GM21717 (cell line): ENCODE measurements around the gene PRRG4.
A peak's percentile ranks its signal among the peaks of the same experiment; 100 is the strongest.
"Not testable (repeated sequence)": the region's sequence is repeated elsewhere in the genome, so short reads cannot be mapped to it uniquely, and the experiment has no call there.

Experiments
- ATAC-seq: cut with Tn5 transposase; IDR thresholded peaks from one replicate; pipeline ENCODE4 v1.9.1; 2021; ENCODE audit warnings: mild to moderate bottlenecking, moderate library complexity; ENCODE audit not compliant: unreplicated experiment

The PRRG4 gene

DNA sequence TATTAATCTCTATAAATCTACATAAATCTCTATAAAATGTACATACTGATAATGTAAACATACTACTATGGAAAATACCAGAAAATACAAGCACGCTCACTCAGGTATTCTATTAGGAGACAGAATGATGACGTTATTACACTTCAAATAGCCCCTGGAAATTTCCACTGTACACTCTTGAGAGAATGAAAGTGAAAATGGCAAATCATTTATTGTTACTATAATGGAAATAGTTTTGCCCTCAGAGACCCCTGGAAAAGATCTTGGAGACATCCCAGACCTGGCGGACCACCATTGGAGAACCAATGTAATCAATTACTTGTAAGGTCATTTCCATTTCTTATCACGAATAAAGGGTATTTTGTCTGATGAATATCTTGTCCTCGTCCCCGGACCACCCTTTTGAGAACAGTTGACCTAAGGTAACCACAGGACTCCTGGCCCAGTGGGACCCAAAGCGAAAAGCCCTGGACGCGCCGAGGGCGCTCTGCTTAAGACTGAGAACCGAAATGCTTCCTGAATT, 509 bp upstream of the PRRG4 start:
- ATAC-seq, result peak; percentile 48

- peak; percentile 7 for ATAC-seq
Observed at GRCh38 chr11:32830413-32830738, 649 bp downstream of the PRRG4 start.

GRCh38 chr11:32830796-32831195, 1.1 kb downstream of the PRRG4 start:
- no peak for ATAC-seq

DNA sequence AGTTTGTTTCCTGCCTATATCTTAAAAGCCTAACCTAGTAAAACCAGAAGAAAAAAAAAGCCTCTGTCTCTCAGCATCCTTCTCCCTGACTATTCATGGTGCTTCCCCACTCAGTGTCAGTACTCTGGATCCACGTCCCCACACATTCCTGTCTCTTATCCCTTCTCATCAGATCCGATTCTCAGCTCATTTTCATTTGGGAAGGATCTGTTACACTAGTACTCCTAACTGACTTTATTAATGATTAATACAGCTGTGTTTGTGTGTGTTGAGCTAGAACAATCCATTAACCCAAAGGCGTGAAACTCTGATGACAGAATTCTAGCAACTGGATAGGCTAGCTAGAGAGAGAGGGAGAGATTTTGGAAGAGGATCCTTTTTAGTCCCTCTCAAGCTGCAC, 1.5 kb downstream of the PRRG4 start:
- no peak for ATAC-seq

DNA sequence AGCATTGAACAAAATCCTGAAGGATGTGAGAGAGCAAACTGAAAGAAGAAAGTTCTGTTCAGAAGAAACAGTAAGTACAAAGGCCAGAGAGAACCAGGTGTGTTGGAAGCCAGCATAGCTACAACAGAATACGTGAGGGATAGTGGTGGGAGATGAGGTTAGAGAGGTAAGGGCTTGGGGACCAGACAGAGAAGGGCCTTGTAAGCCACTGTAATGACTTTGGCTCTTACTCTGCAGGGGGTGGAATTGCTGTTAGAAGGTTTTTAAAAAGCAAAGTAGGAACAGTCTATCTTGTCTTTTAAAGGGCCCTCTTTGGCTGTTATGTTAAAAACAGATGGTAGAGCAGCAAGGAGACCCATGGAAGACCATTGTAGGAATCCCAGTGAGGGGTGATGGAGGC, 4.2 kb downstream of the PRRG4 start:
- no peak for ATAC-seq

GRCh38 chr11:32836946-32837345, 7.2 kb downstream of the PRRG4 start:
- ATAC-seq, result no peak

GRCh38 chr11:32838505-32839274, 9.0 kb downstream of the PRRG4 start:
- no peak for ATAC-seq

GRCh38 chr11:32839308-32839707, 9.6 kb downstream of the PRRG4 start:
- ATAC-seq, result no peak

- no peak for ATAC-seq
Observed at GRCh38 chr11:32840587-32840986, 10.9 kb downstream of the PRRG4 start.

DNA sequence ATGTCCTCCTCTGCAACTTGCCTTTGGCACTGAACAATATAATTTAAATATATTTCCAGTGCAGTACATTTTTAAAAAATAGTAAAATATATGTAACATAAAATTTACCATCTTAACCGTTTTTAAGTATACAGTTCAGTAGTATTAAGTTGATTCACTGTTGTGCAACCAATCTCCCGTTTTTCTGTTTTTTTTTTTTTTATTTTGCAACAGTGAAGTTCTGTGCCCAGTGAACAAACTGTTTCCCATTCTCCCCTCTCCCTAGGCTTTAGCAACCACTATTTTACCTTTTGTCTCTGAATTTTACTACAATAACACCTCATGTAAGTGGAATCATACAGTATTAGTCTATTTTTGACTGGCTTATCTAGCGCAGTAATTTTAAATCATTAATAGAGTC, 13.8 kb downstream of the PRRG4 start:
- no peak for ATAC-seq

DNA sequence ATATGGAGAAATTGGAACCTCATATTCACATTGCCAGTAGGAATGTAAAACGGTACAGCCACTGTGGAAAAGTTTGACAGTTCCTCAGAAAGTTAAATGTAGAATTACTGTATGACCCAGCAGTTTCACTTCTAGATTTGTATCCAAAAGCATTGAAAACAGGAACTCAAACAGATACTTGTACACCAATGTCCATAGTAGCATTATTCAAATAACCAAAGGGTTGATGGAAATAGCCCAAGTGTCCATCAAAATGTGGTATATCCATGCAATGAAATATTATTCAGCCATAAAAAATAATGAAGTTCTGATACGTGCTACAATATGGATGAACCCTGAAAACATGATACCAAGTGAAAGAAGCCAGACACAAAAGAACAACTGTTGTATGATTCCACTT, 17.8 kb downstream of the PRRG4 start:
- ATAC-seq, result no peak

DNA sequence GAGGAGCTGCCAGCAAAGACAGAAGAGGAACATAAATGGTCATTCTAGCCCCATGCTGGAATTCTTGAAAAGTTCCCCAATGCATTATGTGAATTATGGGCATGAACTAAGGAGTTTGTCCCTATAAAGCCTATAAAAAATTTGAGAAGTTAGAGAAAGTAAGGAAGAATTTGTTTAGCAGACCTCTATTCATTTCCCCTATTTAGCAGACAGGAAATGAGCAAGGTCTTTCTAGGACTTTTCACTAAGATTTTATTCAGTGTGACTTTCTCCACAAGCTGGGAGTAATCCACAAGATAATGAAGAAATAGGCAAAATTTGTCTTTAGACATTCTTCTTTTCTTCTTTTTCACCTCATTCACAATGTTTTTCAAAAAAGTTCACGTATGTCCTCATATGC, 20.0 kb downstream of the PRRG4 start:
- ATAC-seq, result no peak

DNA sequence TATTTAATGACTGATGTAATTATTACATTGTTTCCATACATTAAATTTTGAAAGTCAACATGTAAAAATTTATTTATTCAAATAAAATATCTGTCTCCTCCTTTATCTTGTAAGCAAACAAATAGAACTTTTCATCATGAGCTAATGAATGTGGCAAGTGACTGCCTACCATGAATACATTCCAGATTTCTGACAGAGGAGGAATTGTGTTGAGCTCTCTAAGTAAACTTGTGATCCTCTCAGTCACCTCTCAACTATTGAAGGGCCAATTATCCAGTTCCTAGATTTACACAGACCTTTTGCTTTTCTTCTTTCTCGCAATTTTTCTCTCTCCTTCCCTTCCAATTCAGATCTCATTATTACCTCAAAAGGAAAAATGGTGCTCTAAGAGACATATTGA, 21.5 kb downstream of the PRRG4 start:
- no peak for ATAC-seq

DNA sequence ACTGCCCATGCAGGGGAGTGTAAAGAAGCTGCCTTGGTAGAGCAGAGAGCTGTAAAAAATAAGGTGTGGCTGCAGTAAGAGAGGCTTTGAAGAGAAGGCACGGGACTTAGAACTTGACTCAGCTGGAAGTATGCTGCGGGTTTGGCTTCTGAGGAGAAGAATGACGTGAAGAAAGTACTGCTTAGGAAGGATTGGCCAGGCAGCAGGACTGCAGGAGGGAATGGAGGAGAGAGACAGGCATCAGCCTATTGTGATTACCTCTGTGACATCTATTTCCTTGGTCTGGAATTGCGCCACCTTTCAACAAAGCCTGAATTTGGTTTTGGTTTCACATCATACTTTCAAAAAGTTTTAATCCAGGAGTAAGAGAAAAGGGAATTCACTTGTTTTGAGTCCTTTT, 22.5 kb downstream of the PRRG4 start:
- ATAC-seq, result no peak

DNA sequence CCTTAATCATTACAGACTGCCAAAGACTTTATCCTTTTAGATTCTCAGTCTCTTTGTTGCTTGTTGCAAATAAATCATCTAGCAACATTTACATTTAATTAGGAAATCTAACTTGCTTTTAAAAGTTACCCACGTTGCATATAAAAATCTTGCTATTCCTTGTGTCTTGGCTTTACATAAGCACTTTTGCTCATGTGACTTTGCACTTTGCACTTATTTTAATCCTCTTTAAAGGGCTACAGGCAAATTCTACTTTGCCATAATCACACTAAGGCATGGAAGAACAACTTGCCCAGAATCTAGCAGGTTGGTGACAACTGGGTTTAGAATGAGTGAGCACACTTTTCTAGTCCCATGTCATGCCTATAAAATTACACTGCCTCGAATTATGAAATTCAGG, 25.9 kb downstream of the PRRG4 start:
- ATAC-seq, result no peak

DNA sequence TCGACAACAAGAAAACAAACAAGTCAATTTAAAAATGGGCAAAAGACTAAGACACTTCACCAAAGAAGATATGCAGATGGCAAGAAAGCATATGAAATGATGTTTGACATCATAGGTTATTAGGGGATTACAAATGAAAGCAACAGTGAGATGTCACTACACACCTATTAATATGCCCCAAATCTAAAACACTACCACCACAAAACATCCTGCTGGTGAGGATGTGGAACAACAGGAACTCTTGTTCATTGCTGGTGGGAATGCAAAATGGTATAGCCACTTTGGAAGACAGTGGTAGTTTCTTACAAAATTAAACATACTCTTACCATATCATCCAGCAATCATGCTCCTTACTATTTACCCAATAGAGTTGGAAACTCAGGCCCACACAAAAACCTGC, 29.0 kb downstream of the PRRG4 start:
- ATAC-seq, result no peak

GRCh38 chr11:32861850-32862577, 32.3 kb downstream of the PRRG4 start:
- ATAC-seq, result no peak

DNA sequence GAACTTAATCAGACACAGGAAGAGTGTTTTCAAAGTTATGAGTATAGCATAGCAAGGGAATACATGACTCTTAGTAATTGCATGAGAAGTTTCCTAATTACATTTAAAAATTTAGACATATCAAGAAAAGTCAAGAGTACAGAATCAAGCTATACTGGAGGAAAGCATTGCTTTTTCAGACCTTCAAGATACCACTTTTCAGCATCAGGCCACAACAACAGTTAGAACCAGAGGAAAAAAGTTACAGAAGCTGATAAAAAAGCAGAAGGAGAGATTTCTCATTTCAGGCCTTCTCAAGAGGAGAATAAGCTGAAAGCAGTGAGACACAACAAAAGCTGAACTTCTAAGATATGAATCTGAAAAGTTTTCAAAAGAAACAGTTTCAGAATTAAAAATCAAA, 34.8 kb downstream of the PRRG4 start:
- no peak for ATAC-seq

GRCh38 chr11:32868752-32869151, 39.0 kb downstream of the PRRG4 start:
- not testable (repeated sequence) for ATAC-seq

GRCh38 chr11:32870676-32871075, 40.9 kb downstream of the PRRG4 start:
- no peak for ATAC-seq

DNA sequence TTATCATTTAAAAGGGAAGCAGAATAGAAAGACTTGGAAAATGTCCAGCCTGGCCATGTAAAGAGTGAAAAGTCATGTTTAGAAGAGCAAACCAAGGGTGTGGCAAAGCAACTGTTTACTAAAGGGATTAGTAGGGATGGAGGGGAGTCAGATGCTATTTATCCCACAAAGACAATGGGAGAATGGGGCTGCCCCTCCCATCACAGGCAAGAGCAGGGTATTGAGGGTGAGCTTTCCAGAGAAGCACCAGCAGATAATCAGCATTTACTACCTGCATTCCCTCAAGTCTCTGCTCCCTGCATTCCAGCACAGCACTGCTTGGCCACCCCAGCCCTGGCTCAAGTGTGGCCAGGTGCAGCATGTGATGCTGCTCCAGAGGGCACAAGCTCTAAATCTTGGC, 44.4 kb downstream of the PRRG4 start:
- no peak for ATAC-seq

DNA sequence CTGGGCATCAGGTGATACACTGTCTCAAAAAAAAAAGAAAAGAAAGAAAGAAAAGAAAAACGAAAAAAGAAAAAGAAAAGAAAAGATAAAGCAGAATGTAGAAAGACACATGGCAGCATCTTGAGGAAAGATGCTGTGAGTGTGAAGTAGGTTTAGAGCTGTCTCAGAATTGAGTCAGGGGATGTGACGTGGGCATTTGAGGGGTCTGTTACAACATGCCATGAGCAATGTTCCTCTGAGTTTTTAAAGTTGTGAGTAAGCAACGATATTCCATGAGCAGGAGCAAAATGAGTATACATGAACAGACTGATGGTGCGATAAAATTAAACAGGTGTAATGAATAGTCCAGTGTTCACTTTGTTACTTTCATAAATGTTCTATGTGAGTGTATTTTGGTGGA, 51.6 kb downstream of the PRRG4 start:
- no peak for ATAC-seq
